HUES48 (cell line): ENCODE data around the gene TMEM35B.
"Not testable (repeated sequence)": the region's sequence is repeated elsewhere in the genome, so short reads cannot be mapped to it uniquely, and the experiment has no call there.

Source experiments
- H3K27ac ChIP-seq: one replicate; pipeline ENCODE4 v1.7.0; 2013; ENCODE audit warnings: low read depth, low read length, inconsistent platforms
- H3K27me3 ChIP-seq: 2 replicates; pipeline ENCODE4 v1.6.1; 2013; ENCODE audit warnings: mild to moderate bottlenecking, low read length; ENCODE audit not compliant: control insufficient read depth, insufficient read depth
- H3K36me3 ChIP-seq: 2 replicates; pipeline ENCODE4 v1.6.1; 2013; ENCODE audit warnings: low read length; ENCODE audit not compliant: control insufficient read depth, insufficient read depth
- H3K4me1 ChIP-seq: 2 replicates; pipeline ENCODE4 v1.6.1; 2013; ENCODE audit warnings: mild to moderate bottlenecking, low read length; ENCODE audit not compliant: control insufficient read depth, insufficient read depth
- H3K4me3 ChIP-seq: 2 replicates; pipeline ENCODE4 v1.5.1; 2013; ENCODE audit warnings: mild to moderate bottlenecking, low read depth, low read length
- H3K9ac ChIP-seq: 2 replicates; pipeline ENCODE4 v1.6.1; 2013; ENCODE audit warnings: mild to moderate bottlenecking, low read depth, low read length, moderate library complexity
- H3K9me3 ChIP-seq: 2 replicates; pipeline ENCODE4 v1.6.1; 2013; ENCODE audit warnings: low read length; ENCODE audit not compliant: control insufficient read depth, insufficient read depth

Gene TMEM35B

DNA sequence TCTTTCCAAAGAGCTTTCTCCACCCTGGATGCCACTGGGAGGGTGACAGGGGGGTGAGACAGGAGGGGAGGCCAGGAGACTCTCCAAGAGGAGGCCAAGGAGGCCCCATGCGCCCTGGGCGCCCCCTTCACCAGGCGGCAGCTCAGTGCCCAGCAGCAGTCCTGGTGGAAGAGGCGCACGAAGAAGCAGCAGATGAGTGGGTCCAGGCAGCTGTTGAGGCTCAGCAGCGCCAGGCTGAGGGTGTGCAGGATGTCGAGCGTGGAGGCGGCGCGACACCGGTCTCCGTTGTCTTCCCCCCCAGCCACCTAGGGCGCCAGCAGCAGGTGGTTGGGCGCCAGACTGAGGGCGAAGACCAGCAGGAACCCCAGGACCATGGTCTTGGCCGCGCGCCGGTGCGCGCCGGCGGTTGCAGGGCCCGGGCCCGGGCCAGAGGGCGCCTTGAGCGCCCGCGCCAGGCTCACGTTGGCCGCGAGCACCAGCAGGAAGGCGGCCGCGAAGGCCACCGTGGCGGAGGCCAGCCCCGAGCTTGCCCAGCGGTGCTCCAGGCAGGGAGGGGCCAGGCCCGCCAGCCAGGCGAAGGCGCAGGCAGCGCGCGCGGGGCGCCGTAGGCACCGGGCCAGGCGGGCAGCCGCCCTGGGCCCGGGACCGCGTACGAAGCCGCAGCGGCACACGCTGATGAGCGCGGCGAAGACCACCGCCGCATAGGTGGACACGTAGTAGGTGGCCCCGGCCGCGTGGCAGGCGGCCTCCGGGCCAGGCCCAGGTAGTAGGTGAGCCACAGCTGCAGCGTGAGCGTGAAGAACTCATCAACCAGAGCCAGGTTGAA, 8.6 kb downstream of the TMEM35B start:
- Histone ChIP-seq H3K9me3 (no peaks in the 10 kb centered on the region), H3K4me3 (no peak overlapping the region), H3K36me3 (no peaks in the 10 kb centered on the region), H3K9ac (no peak overlapping the region), H3K27ac (no peak overlapping the region), H3K4me1 (peaks cover 6% of the 10 kb centered on the region), H3K27me3 (no peaks in the 10 kb centered on the region)

DNA sequence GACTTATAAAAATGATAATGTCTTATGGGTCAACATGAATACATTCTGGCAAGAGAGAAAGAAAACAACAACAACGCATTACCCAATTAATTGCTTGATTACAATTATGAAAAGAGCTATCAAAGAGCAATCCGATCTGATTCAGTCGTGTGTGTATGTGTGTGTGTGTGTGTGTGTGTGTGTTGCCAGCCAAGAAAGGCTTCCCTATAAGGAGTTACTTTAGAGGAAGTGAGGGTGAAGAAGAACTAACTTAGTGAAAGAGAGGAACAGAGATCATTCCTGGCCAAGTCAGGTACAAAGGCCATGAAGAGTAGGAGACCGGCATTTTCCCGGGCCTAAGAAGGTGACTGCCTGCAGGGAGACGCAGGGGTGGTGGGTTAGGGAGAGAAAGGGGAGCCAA, 9.4 kb downstream of the TMEM35B start:
- Histone ChIP-seq H3K4me3 (no peak overlapping the region), H3K36me3 (no peaks in the 10 kb centered on the region), H3K27ac (no peak overlapping the region), H3K9ac (no peak overlapping the region), H3K4me1 (peaks cover 15% of the 10 kb centered on the region), H3K9me3 (no peaks in the 10 kb centered on the region), H3K27me3 (no peaks in the 10 kb centered on the region)

DNA sequence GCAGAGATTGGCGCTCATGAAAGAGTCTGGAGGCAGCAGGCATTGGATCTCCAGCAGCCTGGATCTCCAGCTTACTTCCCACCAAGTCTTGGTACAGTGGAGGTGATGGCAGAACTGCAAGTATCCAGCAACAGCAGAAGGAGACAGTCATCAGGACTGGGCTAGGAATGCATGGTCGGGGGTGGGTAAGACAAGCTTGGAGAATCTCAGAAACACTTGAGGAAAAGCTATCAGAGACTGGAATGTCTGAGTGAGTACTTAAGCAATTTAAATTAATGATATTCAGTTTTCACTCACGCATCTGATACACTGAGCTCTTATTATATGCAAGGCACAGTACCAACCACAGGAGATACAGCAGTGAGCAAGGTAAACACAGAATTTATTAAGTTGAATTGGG, 9.8 kb downstream of the TMEM35B start:
- Histone ChIP-seq H3K27me3 (no peaks in the 10 kb centered on the region), H3K4me3 (no peak overlapping the region), H3K36me3 (no peaks in the 10 kb centered on the region), H3K4me1 (peaks cover 19% of the 10 kb centered on the region), H3K27ac (no peak overlapping the region), H3K9ac (no peak overlapping the region), H3K9me3 (no peaks in the 10 kb centered on the region)

DNA sequence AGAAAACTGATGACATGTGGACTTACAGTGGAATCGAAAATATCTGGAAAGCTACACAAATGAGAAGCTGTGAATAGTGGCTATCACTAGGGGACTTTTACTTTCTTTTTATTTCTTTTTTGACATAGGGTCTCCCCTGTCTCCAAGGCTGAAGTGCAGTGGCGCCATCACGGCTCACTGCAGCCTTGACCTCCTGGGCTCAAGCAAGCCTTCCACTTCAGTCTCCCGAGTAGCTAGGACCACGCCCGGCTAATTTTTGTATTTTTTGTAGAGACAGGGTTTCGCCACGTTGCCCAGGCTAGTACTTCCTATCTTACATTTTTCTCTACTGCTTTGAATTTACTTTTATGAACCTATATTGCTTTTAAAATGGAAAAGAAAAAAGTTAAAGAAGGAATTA, 10.5 kb downstream of the TMEM35B start:
- no peak overlapping the region for H3K27ac ChIP-seq
- H3K4me1 ChIP-seq, result peaks cover 20% of the 10 kb centered on the region
- H3K36me3 ChIP-seq, result no peaks in the 10 kb centered on the region
- no peaks in the 10 kb centered on the region for H3K27me3 ChIP-seq
- H3K9ac ChIP-seq, result no peak overlapping the region
- no peaks in the 10 kb centered on the region for H3K9me3 ChIP-seq
- H3K4me3 ChIP-seq, result no peak overlapping the region

DNA sequence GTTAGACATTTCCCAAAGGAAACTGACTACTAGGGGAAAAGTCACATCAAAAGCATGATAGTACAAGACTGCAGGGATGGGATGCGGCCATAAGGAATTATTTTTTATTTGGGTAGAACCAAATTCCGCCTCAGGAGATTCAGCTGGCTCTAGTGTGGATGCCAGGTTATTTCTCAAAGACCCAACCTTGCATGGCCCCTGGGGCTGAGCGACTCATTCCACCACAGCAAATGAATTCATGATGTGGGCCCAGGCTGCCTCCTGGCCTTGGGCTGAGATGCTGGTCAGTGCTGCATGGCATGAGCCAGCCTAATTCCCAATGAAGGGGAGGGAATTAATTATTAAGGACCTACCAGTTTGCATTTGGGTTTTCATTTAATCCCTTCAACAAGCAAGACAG, 11.8 kb downstream of the TMEM35B start:
- H3K4me1 ChIP-seq, result peaks cover 20% of the 10 kb centered on the region
- no peaks in the 10 kb centered on the region for H3K27me3 ChIP-seq
- H3K36me3 ChIP-seq, result no peaks in the 10 kb centered on the region
- H3K27ac ChIP-seq, result no peak overlapping the region
- H3K4me3 ChIP-seq, result no peak overlapping the region
- H3K9me3 ChIP-seq, result peaks cover 5% of the 10 kb centered on the region; the same call in 1 of the 2 replicates
- no peak overlapping the region for H3K9ac ChIP-seq

DNA sequence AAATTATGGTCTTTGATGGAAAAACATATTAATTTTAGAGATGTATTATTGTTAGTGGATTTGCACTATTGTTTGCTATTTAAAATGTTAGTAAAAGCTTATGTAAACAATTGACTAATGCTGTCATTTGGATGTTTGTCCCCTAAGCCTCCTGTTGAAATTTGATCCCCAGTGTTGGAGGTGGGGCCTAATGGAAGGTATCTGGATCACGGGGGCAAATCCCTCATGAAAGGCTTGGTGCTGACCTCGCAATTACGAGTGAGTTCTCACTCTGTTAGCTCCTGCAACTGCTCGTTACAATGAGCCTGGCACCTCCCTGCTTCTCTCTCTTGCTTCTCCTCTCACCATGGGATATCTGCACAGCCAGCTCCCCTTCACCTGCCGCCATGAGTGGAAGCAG, 14.3 kb downstream of the TMEM35B start:
- no peak overlapping the region for H3K27ac ChIP-seq
- H3K9me3 ChIP-seq, result peaks cover 5% of the 10 kb centered on the region; the same call in 1 of the 2 replicates
- no peak overlapping the region for H3K4me3 ChIP-seq
- no peaks in the 10 kb centered on the region for H3K27me3 ChIP-seq
- H3K9ac ChIP-seq, result no peak overlapping the region
- no peaks in the 10 kb centered on the region for H3K36me3 ChIP-seq
- H3K4me1 ChIP-seq, result peaks cover 20% of the 10 kb centered on the region

DNA sequence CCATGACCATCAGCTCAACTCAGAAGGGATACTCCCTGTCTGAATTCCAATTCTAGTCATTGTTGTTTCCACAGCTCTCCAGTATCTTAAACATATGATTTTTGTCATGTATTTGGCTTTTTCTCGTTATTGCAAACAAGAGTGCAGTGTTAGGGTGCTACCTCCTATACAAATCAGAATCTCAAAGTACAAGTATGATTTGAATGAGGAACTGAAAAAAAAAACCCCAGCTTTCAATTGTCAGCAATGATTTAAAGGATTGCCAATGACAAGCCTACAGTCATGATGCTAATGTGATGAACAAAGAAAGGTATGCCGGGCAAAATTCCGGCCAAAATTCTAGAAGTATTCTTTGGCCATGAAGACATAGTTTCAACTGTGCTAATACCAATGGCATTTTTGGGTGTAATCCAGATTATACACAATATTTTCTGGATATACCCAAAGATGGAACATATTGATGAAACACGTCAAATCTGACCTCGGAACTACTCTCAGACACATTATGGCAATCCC, 14.9 kb downstream of the TMEM35B start:
- Histone ChIP-seq H3K4me3 (no peak overlapping the region), H3K27ac (no peak overlapping the region), H3K9me3 (peaks cover 5% of the 10 kb centered on the region; the same call in 1 of the 2 replicates), H3K36me3 (no peaks in the 10 kb centered on the region), H3K27me3 (no peaks in the 10 kb centered on the region), H3K9ac (no peak overlapping the region), H3K4me1 (peaks cover 20% of the 10 kb centered on the region)

DNA sequence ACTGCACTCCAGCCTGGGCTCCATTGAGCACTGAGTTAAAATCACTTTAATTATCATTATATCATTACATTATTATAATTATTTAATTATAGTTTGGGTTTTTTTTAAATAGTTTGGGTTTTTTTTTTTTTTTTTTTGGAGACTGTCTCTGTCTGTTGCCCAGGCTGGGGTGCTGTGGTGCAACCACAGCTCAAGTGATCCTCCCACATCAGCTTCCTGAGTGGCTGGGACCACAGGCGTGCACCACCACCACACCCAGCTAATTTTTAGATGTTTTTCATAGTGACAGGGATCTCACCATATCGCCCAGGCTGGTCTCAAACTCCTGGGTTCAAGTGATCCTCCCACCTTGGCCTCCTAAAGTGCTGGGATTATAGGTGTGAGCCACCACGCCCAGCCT, 16.9 kb downstream of the TMEM35B start:
- not testable (repeated sequence) for H3K9me3 ChIP-seq, H3K4me3 ChIP-seq, H3K27ac ChIP-seq, H3K9ac ChIP-seq, H3K36me3 ChIP-seq, H3K27me3 ChIP-seq
- H3K4me1 ChIP-seq, result peaks cover 20% of the 10 kb centered on the region

DNA sequence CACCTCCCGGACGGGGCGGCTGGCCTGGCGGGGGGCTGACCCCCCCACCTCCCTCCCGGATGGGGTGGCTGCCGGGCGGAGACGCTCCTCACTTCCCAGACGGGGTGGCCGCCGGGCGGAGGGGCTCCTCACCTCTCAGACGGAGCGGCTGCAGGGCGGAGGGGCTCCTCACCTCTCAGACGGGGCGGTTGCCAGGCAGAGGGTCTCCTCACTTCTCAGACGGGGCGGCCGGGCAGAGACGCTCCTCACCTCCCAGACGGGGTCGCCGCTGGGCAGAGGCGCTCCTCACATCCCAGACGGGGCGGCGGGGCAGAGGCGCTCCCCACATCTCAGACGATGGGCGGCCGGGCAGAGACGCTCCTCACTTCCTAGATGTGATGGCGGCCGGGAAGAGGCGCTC, 17.5 kb downstream of the TMEM35B start:
- H3K36me3 ChIP-seq, H3K9me3 ChIP-seq, H3K9ac ChIP-seq, H3K27ac ChIP-seq, H3K27me3 ChIP-seq, H3K4me3 ChIP-seq: not testable (repeated sequence)
- peaks cover 20% of the 10 kb centered on the region for H3K4me1 ChIP-seq

DNA sequence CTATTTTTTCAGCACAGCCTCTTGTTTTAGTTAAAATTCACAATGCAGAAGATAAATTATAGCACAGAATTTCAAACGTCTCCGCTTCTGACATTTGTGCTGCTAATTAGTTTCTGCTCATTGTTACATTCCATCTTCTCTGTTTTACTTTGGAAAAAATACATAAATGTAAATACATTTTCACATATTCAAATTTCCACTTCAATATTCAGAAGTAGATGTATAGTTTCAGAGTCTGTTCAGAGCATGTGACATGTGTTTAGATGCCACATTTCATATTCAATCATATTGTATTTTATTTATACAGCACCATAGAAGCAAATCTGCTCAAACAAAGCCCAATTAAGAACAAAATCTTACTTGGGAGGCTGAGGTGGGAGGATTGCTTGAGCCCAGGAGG, 19.6 kb downstream of the TMEM35B start:
- Histone ChIP-seq H3K4me3 (no peak overlapping the region), H3K27me3 (no peaks in the 10 kb centered on the region), H3K27ac (no peak overlapping the region), H3K36me3 (no peaks in the 10 kb centered on the region), H3K4me1 (peaks cover 4% of the 10 kb centered on the region), H3K9ac (no peak overlapping the region), H3K9me3 (peaks cover 5% of the 10 kb centered on the region; the same call in 1 of the 2 replicates)

DNA sequence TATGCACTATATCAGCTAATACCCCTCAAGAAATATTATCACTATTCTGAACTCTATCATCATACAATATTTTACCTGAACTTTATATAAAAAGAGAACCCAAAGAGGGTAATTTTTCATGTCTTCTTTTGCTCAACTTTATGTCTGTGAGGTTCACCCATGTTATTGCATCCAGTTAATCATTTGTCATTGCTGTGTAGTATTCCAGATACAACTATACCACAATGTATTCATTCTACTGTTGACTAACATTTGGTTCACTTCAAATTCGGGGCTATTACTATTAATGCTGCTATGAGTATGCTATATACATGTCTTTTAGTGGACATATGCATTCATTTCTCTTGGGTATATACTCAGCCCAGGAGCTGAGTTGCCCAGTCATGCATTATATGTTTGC, 34.7 kb downstream of the TMEM35B start:
- Histone ChIP-seq H3K27ac (no peak overlapping the region), H3K4me3 (no peak overlapping the region), H3K4me1 (no peaks in the 10 kb centered on the region), H3K9me3 (peaks cover 4% of the 10 kb centered on the region), H3K36me3 (no peaks in the 10 kb centered on the region), H3K27me3 (no peaks in the 10 kb centered on the region), H3K9ac (no peak overlapping the region)
